ENCODE data around the gene BAD.
"Not testable (repeated sequence)": the region's sequence is repeated elsewhere in the genome, so short reads cannot be mapped to it uniquely, and the experiment has no call there.

Gene BAD

DNA sequence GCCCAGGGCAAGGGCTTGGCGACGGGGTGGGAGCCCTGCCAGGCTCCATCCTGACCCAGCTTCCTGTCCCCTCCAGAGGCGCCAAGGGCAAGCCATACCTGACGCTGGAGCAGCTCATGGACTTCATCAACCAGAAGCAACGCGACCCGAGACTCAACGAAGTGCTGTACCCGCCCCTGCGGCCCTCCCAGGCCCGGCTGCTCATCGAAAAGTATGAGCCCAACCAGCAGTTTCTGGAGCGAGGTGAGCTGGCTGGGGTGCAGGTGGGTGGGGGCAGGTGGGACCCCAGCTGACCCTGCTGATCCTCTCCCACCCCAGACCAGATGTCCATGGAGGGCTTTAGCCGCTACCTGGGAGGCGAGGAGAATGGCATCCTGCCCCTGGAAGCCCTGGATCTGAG is 28.2 kb downstream of the BAD start:
- no peak for DNase-seq (ENCODE audit: low spot score)

DNA sequence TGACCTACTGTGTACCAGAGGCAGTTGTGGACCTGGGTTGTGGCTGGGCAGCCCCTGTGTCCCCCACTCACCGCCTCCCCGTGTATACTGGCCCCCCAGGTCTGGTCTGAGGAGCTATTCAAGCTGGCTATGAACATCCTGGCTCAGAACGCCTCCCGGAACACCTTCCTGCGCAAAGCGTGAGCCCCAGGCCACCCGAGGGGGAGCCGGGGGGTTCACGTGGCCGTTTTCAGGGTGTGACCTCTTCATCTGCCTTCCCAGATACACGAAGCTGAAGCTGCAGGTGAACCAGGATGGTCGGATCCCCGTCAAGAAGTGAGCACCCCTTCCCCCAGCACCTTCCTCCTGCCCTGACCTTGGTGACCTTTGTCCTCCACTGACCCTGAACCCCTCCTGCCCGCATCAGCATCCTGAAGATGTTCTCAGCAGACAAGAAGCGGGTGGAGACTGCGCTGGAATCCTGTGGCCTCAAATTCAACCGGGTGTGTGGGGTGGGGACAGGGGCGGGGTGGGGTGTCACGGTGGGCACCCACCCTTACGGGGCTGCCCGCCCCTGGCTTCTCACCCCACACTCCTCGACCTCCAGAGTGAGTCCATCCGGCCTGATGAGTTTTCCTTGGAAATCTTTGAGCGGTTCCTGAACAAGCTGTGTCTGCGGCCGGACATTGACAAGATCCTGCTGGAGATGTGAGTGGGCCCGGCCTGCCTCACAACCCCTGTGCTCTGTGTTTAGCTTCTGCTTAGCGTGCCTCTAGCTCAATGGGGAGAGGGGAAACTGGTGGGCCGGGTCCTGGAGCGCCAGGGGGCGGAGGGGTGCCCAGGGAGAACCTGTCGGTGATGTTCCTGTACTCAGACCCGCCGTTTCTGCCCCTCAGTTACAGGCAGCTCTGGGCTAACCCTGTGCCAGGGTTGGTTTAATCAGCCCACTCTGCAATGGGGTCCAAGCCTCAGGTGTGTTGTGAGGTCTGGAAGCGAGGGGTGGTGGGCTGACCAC is 29.0 kb downstream of the BAD start:
- no peak for DNase-seq (ENCODE audit: low spot score)

DNA sequence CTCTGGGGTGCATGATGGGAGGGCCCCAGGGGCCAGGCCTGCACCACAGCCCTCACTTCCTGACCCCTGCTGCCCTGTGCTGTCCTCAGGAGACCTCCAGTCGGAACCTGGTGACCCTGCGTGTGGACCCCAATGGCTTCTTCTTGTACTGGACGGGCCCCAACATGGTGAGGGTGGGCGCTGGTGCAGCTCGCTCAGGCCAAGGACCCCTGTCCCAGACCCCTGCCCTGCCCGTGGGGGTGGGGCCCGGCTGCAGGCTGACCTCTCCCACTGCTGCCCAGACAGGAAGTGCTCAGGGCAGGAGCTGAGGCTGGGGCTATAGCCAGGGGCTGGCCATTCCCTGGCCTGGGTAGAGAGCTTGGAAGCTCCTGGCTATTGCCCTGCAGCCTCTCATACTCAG is 30.1 kb downstream of the BAD start:
- DNase-seq (ENCODE audit: low spot score), result no peak

DNA sequence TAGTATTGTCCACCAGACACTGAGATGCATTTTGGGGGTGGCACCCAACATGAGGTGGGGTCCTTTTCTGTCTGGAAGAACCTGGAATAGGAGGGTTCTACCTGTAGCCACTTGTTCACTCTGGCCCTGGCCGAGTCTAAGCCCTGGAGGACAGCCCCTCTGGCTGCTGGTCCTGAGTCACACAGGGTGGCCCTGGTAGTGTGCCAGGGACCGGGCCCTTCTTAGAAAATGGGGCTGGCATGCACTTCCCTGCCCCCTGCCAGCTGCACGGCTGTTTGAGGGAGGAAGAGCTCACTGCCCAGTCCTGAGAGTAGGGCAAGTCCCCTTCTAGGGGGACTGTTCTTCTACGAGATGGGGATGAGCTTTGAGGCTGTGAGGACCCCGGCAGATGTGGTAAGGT is 31.0 kb downstream of the BAD start:
- no peak for DNase-seq (ENCODE audit: low spot score)

DNA sequence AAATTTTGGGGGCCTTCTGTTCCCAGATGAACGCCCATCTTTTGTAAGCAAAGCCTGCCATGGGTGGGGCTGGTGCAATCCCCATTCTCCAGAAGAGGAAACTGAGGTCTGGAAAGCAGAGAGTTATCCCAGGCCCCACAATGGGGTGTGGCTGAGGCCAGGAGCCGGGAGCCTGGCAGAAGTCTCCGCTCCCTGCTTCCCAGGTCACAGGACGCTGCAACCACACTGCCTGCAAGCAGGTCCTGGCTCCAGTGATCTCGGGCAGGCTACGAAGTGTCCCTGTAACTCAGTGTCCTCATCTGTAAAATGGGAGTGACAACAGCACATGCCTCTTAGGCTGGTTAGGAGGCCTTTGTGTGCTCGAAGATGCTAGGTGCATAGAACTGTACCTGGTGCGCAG is 31.4 kb downstream of the BAD start:
- DNase-seq (ENCODE audit: low spot score), result no peak

DNA sequence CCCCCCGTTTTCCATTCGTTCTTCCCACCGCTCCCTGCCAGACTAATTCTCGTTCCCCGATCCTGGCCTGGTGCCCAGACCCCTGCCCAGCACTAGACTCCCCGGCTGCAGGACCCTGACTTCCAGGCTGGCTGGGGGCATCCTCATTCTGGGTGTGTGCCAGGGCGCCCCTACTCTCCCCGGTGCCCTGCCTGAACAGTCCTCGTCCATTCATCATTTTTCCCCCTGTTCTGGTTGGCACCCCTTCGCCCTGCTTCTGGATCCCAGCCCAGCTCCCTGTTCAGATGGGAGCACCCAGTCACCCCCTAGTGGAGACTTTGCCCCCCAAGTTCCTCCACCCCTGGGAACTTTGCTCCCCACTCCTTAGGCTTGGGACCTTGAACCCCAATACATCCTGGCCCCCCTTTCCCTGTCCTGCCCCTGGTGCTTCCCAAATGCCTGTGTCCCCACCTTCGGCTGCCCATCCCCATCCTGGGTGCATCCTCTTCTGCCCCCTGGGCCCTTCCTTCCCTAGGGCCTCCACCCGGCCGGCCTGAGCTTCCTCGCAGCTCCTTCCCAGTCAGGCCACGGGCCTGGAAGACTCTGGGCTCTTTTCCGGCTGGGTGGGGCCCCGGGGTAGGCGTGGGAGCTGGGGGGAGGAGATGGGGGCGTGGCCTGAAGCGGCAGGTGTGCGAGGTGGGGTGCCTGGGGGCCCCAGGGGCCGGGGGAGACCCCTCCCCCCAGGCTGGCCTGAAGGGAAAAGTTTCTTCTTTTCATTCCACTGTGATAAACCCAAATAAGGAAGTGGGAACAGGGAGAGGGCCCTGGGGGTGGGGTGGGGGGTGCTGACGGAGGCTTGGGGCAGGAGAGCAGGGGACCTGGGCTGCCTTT is 32.2 kb downstream of the BAD start:
- DNase-seq (ENCODE audit: low spot score), result peak; percentile 66

DNA sequence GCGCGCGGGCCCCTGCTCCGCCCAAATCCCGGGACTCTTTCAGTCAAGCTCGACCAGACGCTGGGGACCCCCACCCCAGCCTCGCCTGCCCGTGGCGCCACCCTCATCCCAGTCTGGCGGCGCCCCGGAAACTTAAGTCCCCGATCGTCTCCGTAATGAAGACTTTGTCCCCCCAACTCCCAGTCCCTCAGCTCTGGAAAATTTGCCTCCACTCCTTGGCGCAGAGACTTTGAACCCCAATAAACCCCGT is 32.8 kb downstream of the BAD start:
- DNase-seq (ENCODE audit: low spot score), result no peak

DNA sequence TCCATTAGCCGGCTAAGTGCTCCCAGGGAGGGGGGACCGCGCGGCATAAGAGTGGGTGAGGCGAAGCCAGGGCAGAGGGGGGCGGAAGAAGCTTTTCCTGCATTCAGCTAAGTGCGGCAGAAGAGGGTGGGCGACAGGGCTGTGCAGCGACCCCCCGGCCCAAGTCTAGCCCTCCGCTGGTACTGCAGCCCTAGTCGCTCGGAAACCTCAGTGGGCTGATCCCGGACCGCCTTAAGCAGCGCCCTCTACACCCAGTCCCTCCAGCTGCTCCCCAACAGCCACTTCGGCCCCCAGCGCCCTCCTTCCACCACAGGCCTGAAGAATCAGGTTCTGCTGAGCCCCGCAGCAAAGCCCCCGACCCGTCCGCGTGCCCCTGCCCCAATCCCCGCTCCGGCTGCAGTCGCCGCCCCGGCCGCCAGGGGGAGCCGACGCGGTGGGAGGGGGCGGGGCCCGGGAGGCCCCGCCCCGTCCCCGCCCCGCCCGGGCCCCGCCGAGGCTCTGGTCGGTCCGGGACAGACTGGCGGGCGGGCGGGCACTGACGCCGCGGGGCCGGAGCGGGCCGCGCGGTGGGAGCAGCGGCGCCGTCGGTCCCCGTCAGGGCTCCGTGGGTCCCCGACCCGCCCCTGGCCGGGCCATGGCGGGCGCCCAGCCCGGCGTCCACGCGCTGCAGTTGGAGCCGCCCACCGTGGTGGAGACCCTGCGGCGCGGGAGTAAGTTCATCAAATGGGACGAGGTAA is 33.3 kb downstream of the BAD start, which contains the start of gene PLCB3:
PLCB3 (plus strand) TSS at position 515 of the 737 bp plus-strand sequence; CDS start at position 635, 120 bp downstream.
- peak; percentile 84 for DNase-seq (ENCODE audit: low spot score)

DNA sequence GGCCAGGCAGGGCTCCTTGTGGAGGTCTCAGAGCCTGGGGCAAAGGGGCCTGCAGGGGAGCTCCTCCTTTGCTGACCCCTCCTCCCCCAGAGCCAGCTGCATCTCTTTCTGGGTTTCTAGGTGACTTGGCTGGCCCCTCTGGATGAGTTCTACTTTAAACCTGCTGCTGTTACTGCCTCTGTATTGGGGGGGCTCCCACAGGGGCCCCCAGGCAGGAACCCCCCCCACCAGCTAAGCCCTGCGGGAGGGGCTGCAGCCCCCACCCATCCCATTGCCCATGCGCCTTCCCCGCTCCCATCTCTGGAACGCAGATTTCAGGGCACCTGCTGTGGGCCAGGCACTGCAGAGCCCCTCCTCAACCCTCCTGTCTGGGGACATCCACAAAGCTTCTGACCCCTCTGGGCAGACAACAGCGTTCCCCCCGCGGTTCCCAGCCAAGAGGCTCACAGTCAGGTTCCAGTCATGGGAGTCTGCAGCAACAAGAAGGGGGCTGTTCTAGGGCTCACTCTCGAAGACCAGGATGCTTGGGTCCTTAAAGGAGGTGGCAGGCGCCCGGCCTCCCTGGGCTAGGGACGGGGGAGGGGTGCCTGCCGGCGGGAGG is 34.0 kb downstream of the BAD start:
- DNase-seq (ENCODE audit: low spot score), result no peak

DNA sequence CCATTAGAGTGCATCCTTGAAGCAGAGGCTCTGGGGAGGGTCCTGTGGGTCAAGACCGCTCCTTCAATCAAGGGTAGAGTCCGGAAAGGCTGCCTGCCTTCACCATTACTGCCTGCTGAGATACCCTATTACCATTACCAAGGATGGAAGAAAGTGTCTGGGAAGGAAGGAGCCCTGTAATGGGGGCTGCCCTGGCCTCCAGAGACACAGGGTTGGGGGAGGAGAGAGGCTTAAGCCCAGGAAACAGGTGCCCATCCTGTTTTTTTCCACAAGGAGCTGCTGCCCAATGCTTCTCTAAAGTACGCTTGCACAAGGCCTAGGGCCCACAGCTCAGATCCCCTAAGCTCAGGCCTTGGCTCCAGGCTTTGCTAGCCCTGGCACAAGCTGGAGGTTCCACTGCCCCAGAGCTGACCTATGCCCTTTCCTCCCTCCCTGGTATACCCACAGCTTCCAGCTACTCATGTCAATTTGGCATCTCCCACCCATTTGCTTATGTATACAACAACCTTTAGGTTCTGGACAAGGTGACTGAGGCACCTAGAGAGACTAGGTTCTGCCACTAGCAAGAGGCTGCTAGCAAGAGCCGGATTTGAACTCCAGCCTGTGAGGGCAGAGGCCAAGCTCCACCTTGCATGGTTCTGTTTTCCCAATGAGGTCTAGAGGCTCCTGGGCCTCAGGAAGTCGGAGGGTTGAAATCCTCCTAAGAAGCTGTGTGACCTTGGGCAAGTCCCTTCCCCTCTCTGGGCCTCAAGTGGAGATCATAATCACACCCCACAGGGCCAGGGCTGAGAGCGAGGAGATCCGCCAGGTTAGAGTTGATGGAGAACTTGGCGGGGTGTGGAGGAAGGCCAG is 34.7 kb downstream of the BAD start:
- DNase-seq (ENCODE audit: low spot score), result no peak

DNA sequence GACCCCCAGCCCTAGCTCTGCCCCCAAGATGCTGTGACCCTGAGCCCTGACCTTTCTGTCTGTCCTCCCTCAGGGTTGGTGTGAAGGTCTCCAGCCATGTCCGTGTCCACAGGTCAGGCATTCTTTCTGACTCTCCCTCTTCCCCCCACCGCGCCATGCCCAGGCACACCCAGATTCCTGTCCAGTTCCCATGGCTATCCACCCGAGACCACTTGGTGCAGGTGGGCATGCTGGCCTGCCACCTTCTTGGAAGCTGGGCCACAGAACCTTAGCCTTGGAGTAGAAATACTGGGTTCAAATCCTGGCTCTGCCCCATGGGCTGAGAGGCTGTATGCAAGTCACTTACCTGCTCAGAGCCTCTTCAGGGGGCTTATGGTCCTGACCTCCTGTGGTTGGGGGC is 35.4 kb downstream of the BAD start:
- DNase-seq (ENCODE audit: low spot score), result no peak

DNA sequence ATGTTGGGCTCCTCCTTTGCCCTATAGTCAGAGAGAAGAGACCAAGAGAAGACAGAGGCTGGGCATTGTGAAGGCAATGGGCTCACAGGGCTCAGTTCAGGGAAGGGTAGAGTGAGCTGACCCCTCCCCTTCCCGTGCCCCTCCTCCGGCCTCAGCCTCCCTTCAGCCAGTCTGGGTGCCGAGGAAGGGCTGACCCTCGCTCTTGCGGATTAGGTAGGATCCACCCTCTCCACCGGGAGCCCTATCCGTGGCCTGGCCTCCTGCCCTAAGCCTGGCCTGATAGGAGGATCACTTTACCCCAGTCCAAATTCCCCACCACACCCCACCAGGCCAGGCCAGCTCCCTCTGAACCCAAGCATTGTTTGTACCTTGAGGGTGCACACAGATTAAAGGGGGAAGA is 35.9 kb downstream of the BAD start:
- no peak for DNase-seq (ENCODE audit: low spot score)

DNA sequence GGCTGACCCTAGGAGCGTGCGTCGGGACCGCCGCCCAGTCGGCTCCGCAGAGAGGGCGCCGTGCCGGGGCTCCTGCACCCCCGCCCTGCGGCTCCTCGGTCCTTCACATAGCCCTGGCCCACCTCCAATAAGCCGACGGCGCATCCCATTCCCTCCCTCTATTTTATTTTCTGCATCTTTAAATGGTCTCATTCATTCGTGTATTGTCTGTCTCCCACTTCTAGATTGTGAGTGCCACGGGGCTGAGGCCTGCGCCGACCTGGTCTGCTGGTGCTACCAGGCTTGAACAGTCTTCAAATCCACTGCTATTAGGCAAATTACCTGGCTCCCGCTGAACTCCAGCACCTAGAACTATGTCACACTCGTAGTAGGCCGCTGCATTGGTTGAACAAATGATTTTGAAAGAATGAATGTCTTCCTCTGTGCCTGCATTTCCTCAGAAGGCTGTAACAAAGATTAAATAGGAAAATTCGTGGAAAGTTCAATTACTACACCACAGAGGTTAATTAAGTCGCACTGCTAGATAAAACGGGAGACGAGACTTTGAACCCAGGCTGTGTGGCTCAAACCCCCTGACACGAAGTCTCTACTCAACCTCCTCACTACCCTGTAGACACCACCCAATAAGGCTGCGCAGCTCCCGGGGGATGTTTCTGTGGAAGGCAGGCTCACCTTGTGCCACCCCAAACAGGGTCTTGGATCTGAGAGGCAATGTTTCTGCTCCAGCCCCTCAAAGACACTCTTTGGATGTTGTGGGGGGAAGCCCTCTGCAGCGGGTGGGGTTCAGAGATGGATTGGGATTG is 36.5 kb downstream of the BAD start:
- no peak for DNase-seq (ENCODE audit: low spot score)

DNA sequence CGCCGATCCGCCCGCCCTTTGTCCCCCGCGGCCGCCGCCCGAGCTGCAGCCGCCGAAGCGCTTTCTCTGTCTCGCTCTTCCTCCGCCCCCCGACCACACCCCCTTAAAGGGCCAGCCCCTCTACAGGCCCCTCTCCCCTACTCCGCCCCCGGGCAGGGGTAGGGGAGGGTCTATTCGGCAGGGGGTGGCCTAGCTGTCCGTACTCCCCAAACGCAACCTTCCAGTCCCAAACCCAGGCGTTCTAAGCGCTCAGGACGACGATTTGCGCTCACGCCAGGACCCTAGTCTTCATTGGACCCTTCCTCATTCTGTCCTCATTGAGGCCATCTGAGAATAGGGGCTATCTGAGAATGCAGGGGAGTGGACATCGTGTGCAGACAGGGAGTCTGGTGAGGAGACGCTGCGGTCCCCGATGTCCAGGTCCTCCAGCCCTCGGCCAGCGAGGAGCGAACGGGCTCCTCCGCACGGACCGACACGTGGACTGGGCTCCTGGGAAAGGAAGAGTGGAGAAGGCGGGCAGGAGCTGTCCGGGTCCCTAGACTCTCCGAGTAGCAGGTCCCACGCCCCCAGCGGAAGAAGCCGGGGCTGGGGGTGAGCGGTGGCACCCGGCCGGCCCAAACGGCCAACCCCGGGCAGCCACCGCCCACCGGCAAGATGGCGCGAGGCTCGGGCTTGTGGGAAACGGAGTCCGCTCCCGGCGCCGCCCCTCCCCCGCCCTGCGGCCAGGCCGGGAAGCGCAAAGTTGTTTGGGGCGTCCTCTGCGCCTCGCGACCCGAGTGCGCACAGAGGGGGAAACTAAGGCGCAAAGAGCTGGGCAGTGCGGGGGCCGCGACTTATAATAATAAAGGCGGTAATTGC is 37.4 kb downstream of the BAD start, which contains the start of gene PPP1R14B:
PPP1R14B (minus strand) TSS at position 73 of the 858 bp plus-strand sequence. CDS start 270 bp downstream, outside the sequence.
- peak; percentile 91 for DNase-seq (ENCODE audit: low spot score)

DNA sequence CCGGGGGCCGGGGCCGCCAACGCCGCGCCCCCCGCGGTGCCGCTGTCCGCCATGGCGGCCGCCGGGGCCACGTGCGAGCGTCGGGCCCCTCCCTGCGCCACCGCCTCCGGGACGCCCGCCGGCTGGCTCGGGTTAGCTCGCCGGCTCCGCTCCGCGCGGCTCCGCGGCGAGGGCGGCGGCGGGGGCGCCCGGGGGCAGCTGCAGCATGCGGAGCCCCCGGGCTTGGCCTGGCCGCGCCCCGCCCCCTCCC is 37.9 kb downstream of the BAD start:
- not testable (repeated sequence) for DNase-seq (ENCODE audit: low spot score)

DNA sequence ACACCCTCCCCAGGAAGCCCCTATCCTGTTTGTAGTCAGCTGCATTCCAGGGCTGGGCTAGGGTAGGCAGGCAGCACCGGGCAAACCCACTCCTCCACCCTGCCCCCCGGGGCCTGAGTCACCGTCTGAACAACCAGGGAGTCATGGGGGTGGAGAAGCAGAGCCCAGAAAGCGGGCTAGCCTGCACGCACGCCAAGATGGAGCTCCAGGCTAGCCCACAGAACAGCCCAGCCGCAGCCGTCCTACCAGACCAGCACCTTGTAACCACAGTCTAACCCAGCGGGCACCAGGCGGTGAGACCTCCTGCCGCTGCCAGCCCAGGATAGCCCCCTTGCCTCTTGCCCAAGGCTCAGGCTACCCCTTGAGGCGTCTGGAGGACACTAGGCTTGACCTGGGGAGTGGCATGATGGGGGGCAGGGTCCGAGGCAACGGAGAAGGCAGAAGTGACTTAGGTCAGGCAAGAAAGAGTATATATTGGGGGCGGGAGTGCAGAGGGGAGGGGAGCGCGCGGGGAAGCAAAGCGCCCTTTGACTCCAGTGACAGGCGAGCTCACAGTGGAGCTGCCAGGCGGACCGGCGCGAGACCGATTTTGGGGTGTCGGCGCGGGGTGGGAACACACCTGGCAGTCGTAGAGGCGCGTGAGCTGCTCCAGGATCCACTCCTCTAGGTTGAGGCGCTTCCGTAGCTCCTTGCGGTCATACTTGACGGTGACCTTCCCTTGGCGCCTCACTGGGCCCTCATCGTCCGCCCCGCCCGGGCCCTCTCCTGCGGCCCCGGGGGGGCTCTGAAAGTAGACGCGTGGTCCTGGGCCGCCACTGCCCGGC is 38.5 kb downstream of the BAD start:
- DNase-seq (ENCODE audit: low spot score), result peak; percentile 84

DNA sequence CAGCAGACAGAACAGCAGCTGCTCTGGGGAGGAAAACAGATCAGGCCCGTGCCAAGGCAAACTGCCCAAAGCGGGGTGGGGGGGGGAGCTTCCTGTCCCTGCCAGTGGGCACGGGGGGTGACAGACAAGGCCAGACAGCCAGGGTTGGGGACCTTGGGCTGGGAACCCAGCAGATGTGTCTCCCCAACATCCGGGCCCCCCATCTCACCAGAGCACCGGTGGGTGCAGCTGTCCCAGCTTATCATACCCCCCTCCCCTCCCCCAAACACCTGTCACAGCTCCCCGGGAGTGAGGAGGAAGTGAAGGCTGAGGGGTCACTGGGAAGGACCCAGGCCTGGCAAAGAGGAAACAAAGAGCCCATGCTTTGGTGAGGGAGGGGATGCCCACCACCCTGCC is 39.1 kb downstream of the BAD start:
- DNase-seq (ENCODE audit: low spot score), result peak; percentile 85

DNA sequence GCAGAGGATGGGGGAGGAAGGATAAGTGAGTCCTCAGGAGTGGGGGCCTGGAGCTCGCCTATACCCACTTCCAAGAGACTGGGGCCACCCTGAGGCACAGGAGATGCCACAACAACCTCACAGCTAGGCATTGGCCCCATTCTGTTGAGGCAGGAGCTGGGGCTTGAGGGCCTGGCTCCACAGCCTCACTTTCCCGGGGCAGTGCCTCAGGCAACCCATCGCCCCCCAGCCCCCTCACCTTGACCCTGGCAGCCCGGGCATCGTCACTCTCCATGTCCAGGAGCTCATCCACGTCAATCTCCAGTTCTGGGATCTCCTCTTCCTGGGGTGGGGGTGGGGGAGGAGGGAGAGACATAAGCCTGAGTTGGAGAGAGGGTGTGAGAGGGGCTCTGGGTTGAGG is 39.5 kb downstream of the BAD start:
- no peak for DNase-seq (ENCODE audit: low spot score)

Data from left forelimb (tissue), 1 donor.